Renal cortical epithelial cell (primary cell): ENCODE data around the gene ADGRL2. TPM values are rescaled to one million over a fixed set of nuclear protein-coding genes. Genes with fewer than 3 reads are reported as not detected.

ENCODE experiments used
- DNase-seq: peaks from one replicate; pipeline ENCODE4 v3.0.0-alpha.2; 2011; ENCODE audit warnings: low read depth
- total RNA-seq: library from RNA; depleted of rRNA; stranded (reverse); fragments of >200 nt; gene quantifications from 2 replicates; pipeline ENCODE4 v1.2.3, GENCODE V29; 2014

Gene ADGRL2
- total RNA-seq, 1 donor from 2014 or later = 117 TPM

GRCh38 chr1:81982523-81982922 lies 181.8 kb downstream of the ADGRL2 start:
- no peak for DNase-seq

GRCh38 chr1:81989524-81989923 lies 188.8 kb downstream of the ADGRL2 start:
- DNase-seq = no peak

GRCh38 chr1:81990241-81990640 lies 189.5 kb downstream of the ADGRL2 start:
- no peak for DNase-seq

GRCh38 chr1:81998165-81998564 lies 197.4 kb downstream of the ADGRL2 start:
- DNase-seq = no peak

GRCh38 chr1:81999364-81999763 lies 198.6 kb downstream of the ADGRL2 start:
- no peak for DNase-seq

- DNase-seq = no peak
These were observed 199.5 kb downstream of the ADGRL2 start for GRCh38 chr1:82000221-82000620.

GRCh38 chr1:82001345-82001744 lies 200.6 kb downstream of the ADGRL2 start:
- DNase-seq = no peak

GRCh38 chr1:82007804-82008203 lies 207.1 kb downstream of the ADGRL2 start:
- DNase-seq = no peak

GRCh38 chr1:82013702-82014101 lies 213.0 kb downstream of the ADGRL2 start:
- DNase-seq = no peak

GRCh38 chr1:82015444-82015843 lies 214.7 kb downstream of the ADGRL2 start:
- no peak for DNase-seq

- DNase-seq = no peak
These were observed 217.6 kb downstream of the ADGRL2 start for GRCh38 chr1:82018319-82018718.

- peak; percentile 18 for DNase-seq
These were observed 218.8 kb downstream of the ADGRL2 start for GRCh38 chr1:82019508-82019907.

GRCh38 chr1:82030830-82031229 lies 230.1 kb downstream of the ADGRL2 start:
- DNase-seq = peak; percentile 70

- peak; percentile 13 for DNase-seq
These were observed 231.3 kb downstream of the ADGRL2 start for GRCh38 chr1:82032068-82032467.

- no peak for DNase-seq
These were observed 234.1 kb downstream of the ADGRL2 start for GRCh38 chr1:82034812-82035211.
